Adrenal gland (tissue), 5 donors: Measurements from ENCODE around the gene ASPHD2.

Source experiments
- CTCF ChIP-seq, 6 experiments: fragments of 450-650 bp in 4 of 6; fragments of 200-600 bp in 2 of 6; sonication (generic) in 1 of 6; IDR thresholded peaks; 1 replicate in 5 of 6; 2 replicates in 1 of 6; pipeline versions ENCODE4 v1.5.1 to v1.8.0; 2016 to 2021; ENCODE audit warnings: antibody characterized with exemption in 6 of 6, mild to moderate bottlenecking in 2 of 6, moderate library complexity in 1 of 6
- POLR2A ChIP-seq, 2 donors: fragments of 450-650 bp; IDR thresholded peaks; one replicate each; pipeline ENCODE4 v1.6.1; 2017; ENCODE audit warnings: antibody characterized with exemption in 2 of 2, mild to moderate bottlenecking in 2 of 2, moderate library complexity in 1 of 2
- donor health status: DM: no; HTN: no; CAD: no.

- TF ChIP-seq CTCF (IDR thresholded peaks at IDR 0.05) (no peak), POLR2A (IDR thresholded peaks at IDR 0.05) (no peak)
Observed at GRCh38 chr22:26399289-26399688, 29.8 kb upstream of the ASPHD2 start.
